H1 (cell line): ENCODE results near the gene PINK1. TPM values are rescaled to one million over a fixed set of nuclear protein-coding genes. Genes with fewer than 3 reads are reported as not detected.

Source experiments
- CTCF ChIA-PET: fragments of 300-600 bp; sonication (Branson Sonifier 250); formaldehyde crosslinking; loops from one replicate; lab custom pipeline; 2021; ENCODE audit not compliant: partially characterized antibody; lab: Charles Lee
- POLR2A ChIA-PET: fragments of 300-600 bp; sonication (Branson Sonifier 250); formaldehyde crosslinking; loops from one replicate; lab custom pipeline; 2021; ENCODE audit warnings: inconsistent platforms; ENCODE audit not compliant: partially characterized antibody; lab: Charles Lee
- DNase-seq, 2 experiments: peaks; one replicate each; pipeline versions ENCODE4 v3.0.0 to v3.0.0-alpha.2; 2010 to 2022; ENCODE audit warnings: low spot score in 2 of 2, low read depth in 1 of 2, mixed read lengths in 1 of 2
- FAIRE-seq: peaks from 2 replicates; lab custom pipeline; 2011; peaks lifted over from hg19 to GRCh38; lab: Jason Lieb, UNC
- H2AFZ ChIP-seq: 2 replicates; pipeline ENCODE4 v1.8.1; 2012; ENCODE audit warnings: low read length, inconsistent platforms
- H2AK5ac ChIP-seq: 2 replicates; pipeline ENCODE4 v1.6.1; 2013; ENCODE audit warnings: low read depth, low read length
- H2BK120ac ChIP-seq: replicated peaks from 2 replicates; pipeline ENCODE3; 2013; ENCODE audit warnings: low read depth, low read length, inconsistent platforms
- H2BK12ac ChIP-seq: 2 replicates; pipeline ENCODE4 v1.6.1; 2013; ENCODE audit warnings: low read depth, low read length
- H2BK15ac ChIP-seq: 2 replicates; pipeline ENCODE4 v1.6.1; 2013; ENCODE audit warnings: low read length
- H2BK20ac ChIP-seq: 2 replicates; pipeline ENCODE4 v1.6.1; 2013; ENCODE audit warnings: low read length
- H2BK5ac ChIP-seq: 2 replicates; pipeline ENCODE4 v1.6.1; 2013; ENCODE audit warnings: low read depth, low read length
- H3K14ac ChIP-seq: 2 replicates; pipeline ENCODE4 v1.6.1; 2013; ENCODE audit warnings: inconsistent platforms; ENCODE audit not compliant: insufficient read length
- H3K18ac ChIP-seq: 2 replicates; pipeline ENCODE4 v1.6.1; 2013; ENCODE audit warnings: low read length; ENCODE audit errors: extremely low read depth
- H3K23ac ChIP-seq: 2 replicates; pipeline ENCODE4 v1.6.1; 2013; ENCODE audit warnings: inconsistent platforms; ENCODE audit not compliant: insufficient read length
- H3K23me2 ChIP-seq: 2 replicates; pipeline ENCODE4 v1.6.1; 2013; ENCODE audit warnings: low read depth, low read length
- H3K27ac ChIP-seq: 2 replicates; pipeline ENCODE4 v1.6.1; 2011; ENCODE audit warnings: low read depth, low read length, inconsistent platforms
- H3K27me3 ChIP-seq, 4 experiments: replicated peaks in 1 of 4; 1 replicate in 1 of 4; 2 replicates in 3 of 4; pipeline versions ENCODE4 v1.6.1 to v1.8.1; 2011 to 2013; ENCODE audit warnings: low read length in 3 of 4, mild to moderate bottlenecking in 3 of 4, inconsistent platforms in 2 of 4, mixed read lengths in 2 of 4, moderate library complexity in 1 of 4; ENCODE audit not compliant: control insufficient read depth in 3 of 4, insufficient read depth in 3 of 4; ENCODE audit errors: extremely low read depth in 1 of 4
- H3K36me3 ChIP-seq, 4 experiments: 2 replicates each; pipeline versions ENCODE4 v1.6.1 to v1.8.1; 2011 to 2013; ENCODE audit warnings: mild to moderate bottlenecking in 4 of 4, low read length in 3 of 4, moderate library complexity in 2 of 4, control low read depth in 1 of 4, inconsistent platforms in 1 of 4; ENCODE audit not compliant: insufficient read depth in 4 of 4, control insufficient read depth in 2 of 4
- H3K4ac ChIP-seq: replicated peaks from 2 replicates; pipeline ENCODE3; 2013; ENCODE audit warnings: low read length, low read depth, mixed read lengths, inconsistent platforms; ENCODE audit not compliant: insufficient read length
- H3K4me1 ChIP-seq, 4 experiments: replicated peaks in 1 of 4; 1 replicate in 1 of 4; 2 replicates in 3 of 4; pipeline versions ENCODE4 v1.6.1 to v1.8.1; 2011 to 2013; ENCODE audit warnings: low read length in 3 of 4, inconsistent platforms in 2 of 4, mixed read lengths in 1 of 4; ENCODE audit not compliant: insufficient read depth in 4 of 4, control insufficient read depth in 3 of 4
- H3K4me2 ChIP-seq, 2 experiments: 2 replicates each; pipeline versions ENCODE4 v1.6.1 to v1.8.1; 2011 to 2013; ENCODE audit warnings: low read depth in 2 of 2, low read length in 2 of 2, control low read depth in 1 of 2, inconsistent platforms in 1 of 2, mild to moderate bottlenecking in 1 of 2; ENCODE audit not compliant: insufficient read depth in 1 of 2
- H3K4me3 ChIP-seq, 4 experiments: fragments of 200-600, 300-600 bp in 1 of 4; sonication (generic), shearing (Covaris generic), sonication (Bioruptor Twin) in 1 of 4; 2 replicates each; pipeline versions ENCODE4 v1.5.1 to v1.8.1; 2011 to 2016; ENCODE audit warnings: low read length in 4 of 4, low read depth in 3 of 4, control low read depth in 2 of 4, inconsistent platforms in 2 of 4, mild to moderate bottlenecking in 2 of 4, mixed read lengths in 1 of 4, moderate library complexity in 1 of 4; ENCODE audit not compliant: insufficient read depth in 2 of 4; ENCODE audit errors: extremely low read depth in 1 of 4
- H3K56ac ChIP-seq: replicated peaks from 2 replicates; pipeline ENCODE3; 2013; ENCODE audit warnings: low read depth, mild to moderate bottlenecking, mixed read lengths, low read length, inconsistent platforms; ENCODE audit not compliant: insufficient read length
- H3K79me1 ChIP-seq: 2 replicates; pipeline ENCODE4 v1.6.1; 2013; ENCODE audit warnings: low read depth, low read length, control low read depth
- H3K79me2 ChIP-seq, 2 experiments: 2 replicates each; pipeline versions ENCODE4 v1.6.1 to v1.8.1; 2012 to 2013; ENCODE audit warnings: low read length in 2 of 2, mild to moderate bottlenecking in 2 of 2, inconsistent platforms in 1 of 2; ENCODE audit not compliant: insufficient read depth in 2 of 2, control insufficient read depth in 1 of 2
- H3K9ac ChIP-seq, 4 experiments: replicated peaks in 1 of 4; 1 replicate in 1 of 4; 2 replicates in 3 of 4; pipeline versions ENCODE4 v1.6.1 to v1.8.1; 2011 to 2013; ENCODE audit warnings: low read depth in 3 of 4, low read length in 3 of 4, control low read depth in 2 of 4, mild to moderate bottlenecking in 2 of 4, moderate library complexity in 2 of 4, inconsistent platforms in 1 of 4; ENCODE audit errors: extremely low read depth in 1 of 4
- H3K9me3 ChIP-seq, 2 experiments: 2 replicates each; pipeline versions ENCODE4 v1.6.1 to v1.8.1; 2012 to 2013; ENCODE audit warnings: mild to moderate bottlenecking in 2 of 2, moderate library complexity in 2 of 2, control low read depth in 1 of 2, inconsistent platforms in 1 of 2, low read depth in 1 of 2, low read length in 1 of 2, mixed read lengths in 1 of 2; ENCODE audit not compliant: insufficient read depth in 2 of 2
- H4K20me1 ChIP-seq, 2 experiments: replicated peaks in 1 of 2; 2 replicates each; pipeline versions ENCODE3 to v1.8.1; 2011 to 2013; ENCODE audit warnings: inconsistent platforms in 2 of 2, low read length in 2 of 2, mild to moderate bottlenecking in 1 of 2; ENCODE audit not compliant: insufficient read depth in 2 of 2, control insufficient read depth in 1 of 2
- H4K5ac ChIP-seq: 2 replicates; pipeline ENCODE4 v1.6.1; 2013; ENCODE audit warnings: low read length, low read depth, mixed read lengths, inconsistent platforms; ENCODE audit not compliant: insufficient read length
- H4K8ac ChIP-seq: 2 replicates; pipeline ENCODE4 v1.8.0; 2013; ENCODE audit warnings: mild to moderate bottlenecking, moderate library complexity, low read length, inconsistent platforms; ENCODE audit not compliant: insufficient read depth; ENCODE audit errors: extremely low read depth
- H4K91ac ChIP-seq: replicated peaks from 2 replicates; pipeline ENCODE3; 2013; ENCODE audit warnings: low read length, mixed read lengths, inconsistent platforms; ENCODE audit not compliant: insufficient read length
- RXRA ChIP-seq: IDR thresholded peaks from 2 replicates; pipeline ENCODE4 v1.6.1; 2011; ENCODE audit warnings: low read depth, mild to moderate bottlenecking, low read length, moderate library complexity; ENCODE audit not compliant: insufficient read depth
- USF2 ChIP-seq: IDR thresholded peaks from 2 replicates; pipeline ENCODE4 v1.6.1; 2011; ENCODE audit warnings: low read length, improper control_type of control experiment
- WGBS, 2 experiments: shearing (Covaris generic) in 1 of 2; methylation state at CpG; one replicate each; pipeline versions ENCODE4 v1.1.6 to v1.1.7; 2013 to 2015; ENCODE audit warnings: low lambda C conversion rate in 2 of 2, mixed read lengths in 2 of 2, inconsistent platforms in 1 of 2, low coverage in 1 of 2, missing lambda C conversion rate in 1 of 2; ENCODE audit not compliant: insufficient replicate concordance in 2 of 2, insufficient coverage in 1 of 2, insufficient read length in 1 of 2; ENCODE audit errors: extremely low coverage in 1 of 2, missing lambda C conversion rate in 1 of 2; 5-methylcytosine and 5-hydroxymethylcytosine counted together
- polyA plus RNA-seq, 7 experiments: library from polyadenylated mRNA; depleted of rRNA in 3 of 7; stranded (reverse) in 5 of 7; unstranded in 2 of 7; fragments of >200 nt in 5 of 7; fragments of 200-250 nt in 2 of 7; gene quantifications; 1 replicate in 5 of 7; 2 replicates in 1 of 7; 4 replicates in 1 of 7; pipeline versions ENCODE4 v1.2.1 to v1.2.3, GENCODE V29; 2011 to 2013; ENCODE audit warnings: missing spikeins in 2 of 7, mixed read lengths in 2 of 7
- total RNA-seq: library from RNA; stranded (reverse); fragmentation: NEBNext Ultra II Directional; extraction: Animal tissue kit (Norgen Biotek cat#: 25700); gene quantifications from 2 replicates; pipeline ENCODE4 v1.2.1, GENCODE V29; 2021

The PINK1 gene
- total and polyA plus RNA-seq, 2 of the 8 experiments (the other 6 are each of a cell fraction or from before 2014, with no cell fraction given) = 16.1 to 19.3 TPM

GRCh38 chr1:20666804-20667203 lies 33.5 kb downstream of the PINK1 start:
- no peak overlapping the region for H2AK5ac ChIP-seq
- H3K36me3 ChIP-seq = peaks cover 0 to 3% (median 1%) of the 10 kb centered on the region in 4 experiments; a peak in 2 of 8 replicates
- peaks cover 0 to 5% (median 2%) of the 10 kb centered on the region in 4 experiments; a peak in 3 of 7 replicates for H3K4me1 ChIP-seq
- H3K79me2 ChIP-seq = no peaks in the 10 kb centered on the region
- H2BK12ac ChIP-seq = no peak overlapping the region
- no peak overlapping the region for H2BK15ac ChIP-seq
- H4K5ac ChIP-seq = no peak overlapping the region
- no peak overlapping the region for H3K9ac ChIP-seq
- H3K27ac ChIP-seq = no peak overlapping the region
- H4K91ac ChIP-seq = no peak overlapping the region
- no peak for TF ChIP-seq RXRA
- TF ChIP-seq USF2 = peak; percentile 68
- H2BK20ac ChIP-seq = no peak overlapping the region
- H2BK5ac ChIP-seq = no peak overlapping the region
- H3K4ac ChIP-seq = no peak overlapping the region
- H4K20me1 ChIP-seq = no peaks in the 10 kb centered on the region
- H3K23me2 ChIP-seq = peaks cover 5% of the 10 kb centered on the region
- H2BK120ac ChIP-seq = no peak overlapping the region
- H4K8ac ChIP-seq = no peak overlapping the region
- H3K14ac ChIP-seq = no peak overlapping the region
- FAIRE-seq = no peak
- H3K23ac ChIP-seq = no peak overlapping the region
- H3K56ac ChIP-seq = no peak overlapping the region
- no peak overlapping the region for H2AFZ ChIP-seq
- no peak overlapping the region for H3K4me3 ChIP-seq
- H3K9me3 ChIP-seq = no peaks in the 10 kb centered on the region; a peak in 1 of 4 replicates
- no peaks in the 10 kb centered on the region for H3K27me3 ChIP-seq
- no peaks in the 10 kb centered on the region for H3K79me1 ChIP-seq
- ChIA-PET CTCF (interaction anchor here (1.0 to 1.8 kb wide), 4 partner anchors 28 to 92 kb away, joined by 3 to 7 read pairs (median 5); no protein-coding TSS in a partner anchor), POLR2A (interaction anchor here (1.4 to 1.5 kb wide), 2 partner anchors 13 to 17 kb away, joined by 3 to 4 read pairs; no protein-coding TSS in a partner anchor)
- DNase-seq = no peak
- 100% methylated on average over 1 of the region's 1 CpG; no CpG with 5 or more reads in 1 of the 2 experiments for WGBS, 2 experiments
- no peak overlapping the region for H3K18ac ChIP-seq
- no peak overlapping the region for H3K4me2 ChIP-seq
